K562 (cell line): ENCODE data around the gene PHETA2. TPM values are rescaled to one million over a fixed set of nuclear protein-coding genes. Genes with fewer than 3 reads are reported as not detected.
A peak's percentile ranks its signal among the peaks of the same experiment; 100 is the strongest.

Experiments
- CREBBP ChIP-seq: IDR thresholded peaks from one replicate; pipeline ENCODE4 v1.6.1; 2012; ENCODE audit warnings: low read depth, mild to moderate bottlenecking, control low read depth, inconsistent platforms, low read length
- DIDO1 ChIP-seq: fragments of 450-650 bp; IDR thresholded peaks from 2 replicates; pipeline ENCODE4 v1.6.1; 2016; ENCODE audit warnings: low read depth, missing biosample characterization, missing genetic modification characterization
- FOXJ3 ChIP-seq: sonication (generic); formaldehyde crosslinking; IDR thresholded peaks from 2 replicates; pipeline ENCODE4 v1.4.0; 2020; ENCODE audit warnings: mild to moderate bottlenecking, missing genetic modification reagents
- MXI1 ChIP-seq: IDR thresholded peaks from 2 replicates; pipeline ENCODE4 v1.6.1; 2011; ENCODE audit warnings: low read depth, mild to moderate bottlenecking, improper control_type of control experiment, low read length
- NCOA1 ChIP-seq: fragments of 450-650 bp; IDR thresholded peaks from 2 replicates; pipeline ENCODE4 v1.6.1; 2016; ENCODE audit warnings: low read depth
- NFIC ChIP-seq: fragments of 450-650 bp; IDR thresholded peaks from 2 replicates; pipeline ENCODE4 v1.6.1; 2017; ENCODE audit warnings: mild to moderate bottlenecking, inconsistent platforms
- NR3C1 ChIP-seq: sonication (generic); formaldehyde crosslinking; IDR thresholded peaks from 2 replicates; pipeline ENCODE4 v1.8.1; 2022; ENCODE audit warnings: missing genetic modification reagents
- SIX5 ChIP-seq, 2 experiments: IDR thresholded peaks; 2 replicates each; pipeline ENCODE4 v1.6.1; 2011; ENCODE audit warnings: low read length in 2 of 2, borderline replicate concordance in 1 of 2, low read depth in 1 of 2, mild to moderate bottlenecking in 1 of 2, moderate library complexity in 1 of 2; ENCODE audit not compliant: insufficient read depth in 1 of 2
- SPI1 ChIP-seq: IDR thresholded peaks from 2 replicates; pipeline ENCODE4 v1.6.1; 2011; ENCODE audit warnings: low read depth, low read length, control low read depth, borderline replicate concordance
- TFAM ChIP-seq: fragments of 250-450 bp; sonication (Bioruptor Pico); conservative IDR thresholded peaks from 2 replicates; pipeline ENCODE4 v1.5.0; 2021; ENCODE audit warnings: mild to moderate bottlenecking, moderate library complexity
- ZFP1 ChIP-seq: fragments of 450-650 bp; formaldehyde crosslinking; IDR thresholded peaks from 2 replicates; pipeline ENCODE4 v1.4.0; 2020; ENCODE audit warnings: mild to moderate bottlenecking, mixed read lengths
- ZNF224 ChIP-seq: sonication (generic); formaldehyde crosslinking; IDR thresholded peaks from 2 replicates; pipeline ENCODE4 v1.8.0; 2022; ENCODE audit warnings: mild to moderate bottlenecking, missing genetic modification reagents
- ZNF311 ChIP-seq: fragments of 250-450 bp; sonication (Bioruptor Pico); IDR thresholded peaks from 2 replicates; pipeline ENCODE4 v1.4.0; 2020; ENCODE audit warnings: mild to moderate bottlenecking, moderate library complexity
- ZNF696 ChIP-seq: fragments of 250-450 bp; sonication (Bioruptor Pico); conservative IDR thresholded peaks from 2 replicates; pipeline ENCODE4 v1.4.0; 2020; ENCODE audit warnings: mild to moderate bottlenecking, moderate library complexity
- polyA plus RNA-seq, 8 experiments: library from polyadenylated mRNA; depleted of rRNA in 4 of 8; stranded (reverse) in 5 of 8; unstranded in 3 of 8; fragments of >200 nt; fragmentation: Nextera tagmentation in 2 of 8; fragmentation: Illumina TruSeq in 1 of 8; extraction: Ambion mirVana in 2 of 8; extraction: Trizol in 1 of 8; gene quantifications; 2 replicates each; pipeline versions ENCODE4 v1.2.1 to v1.2.3, GENCODE V29; 2011 to 2014; ENCODE audit warnings: inconsistent platforms in 1 of 8, missing spikeins in 1 of 8
- total RNA-seq, 7 experiments: library from RNA; depleted of rRNA in 6 of 7; stranded (reverse); fragments of >200 nt in 6 of 7; fragmentation: Illumina TruSeq in 2 of 7; extraction: Trizol in 2 of 7; gene quantifications; 2 replicates each; pipeline versions ENCODE4 v1.2.1 to v1.2.3, GENCODE V29; 2011 to 2021; ENCODE audit warnings: low replicate concordance in 1 of 7
- TF ChIP-seq, protein P1 (sequence below): fragments of 450-650 bp; IDR thresholded peaks from 2 replicates; pipeline ENCODE4 v1.6.1; 2016; ENCODE audit warnings: missing biosample characterization, missing genetic modification characterization
- TF ChIP-seq, protein P2 (sequence below): fragments of 200-800 bp; sonication (Bioruptor generic); IDR thresholded peaks from 2 replicates; pipeline ENCODE4 v1.6.1; 2016; ENCODE audit warnings: missing genetic modification characterization, missing compliant biosample characterization
- TF ChIP-seq, protein P3 (sequence below), 2 experiments: fragments of 450-650 bp in 1 of 2; sonication (generic) in 1 of 2; formaldehyde crosslinking; conservative IDR thresholded peaks; 2 replicates each; pipeline versions ENCODE4 v1.4.0 to v1.8.1; 2020 to 2022; ENCODE audit warnings: mild to moderate bottlenecking in 1 of 2, missing genetic modification reagents in 1 of 2
- TF ChIP-seq, protein P4 (sequence below): fragments of 450-650 bp; IDR thresholded peaks from 2 replicates; pipeline ENCODE4 v1.6.1; 2016; ENCODE audit warnings: mild to moderate bottlenecking

PHETA2 gene
- total and polyA plus RNA-seq, 9 of the 15 experiments (the other 6 are each of a cell fraction or from before 2014, with no cell fraction given), result 0.07 to 0.22 (median 0.08) TPM; not detected in 5

DNA sequence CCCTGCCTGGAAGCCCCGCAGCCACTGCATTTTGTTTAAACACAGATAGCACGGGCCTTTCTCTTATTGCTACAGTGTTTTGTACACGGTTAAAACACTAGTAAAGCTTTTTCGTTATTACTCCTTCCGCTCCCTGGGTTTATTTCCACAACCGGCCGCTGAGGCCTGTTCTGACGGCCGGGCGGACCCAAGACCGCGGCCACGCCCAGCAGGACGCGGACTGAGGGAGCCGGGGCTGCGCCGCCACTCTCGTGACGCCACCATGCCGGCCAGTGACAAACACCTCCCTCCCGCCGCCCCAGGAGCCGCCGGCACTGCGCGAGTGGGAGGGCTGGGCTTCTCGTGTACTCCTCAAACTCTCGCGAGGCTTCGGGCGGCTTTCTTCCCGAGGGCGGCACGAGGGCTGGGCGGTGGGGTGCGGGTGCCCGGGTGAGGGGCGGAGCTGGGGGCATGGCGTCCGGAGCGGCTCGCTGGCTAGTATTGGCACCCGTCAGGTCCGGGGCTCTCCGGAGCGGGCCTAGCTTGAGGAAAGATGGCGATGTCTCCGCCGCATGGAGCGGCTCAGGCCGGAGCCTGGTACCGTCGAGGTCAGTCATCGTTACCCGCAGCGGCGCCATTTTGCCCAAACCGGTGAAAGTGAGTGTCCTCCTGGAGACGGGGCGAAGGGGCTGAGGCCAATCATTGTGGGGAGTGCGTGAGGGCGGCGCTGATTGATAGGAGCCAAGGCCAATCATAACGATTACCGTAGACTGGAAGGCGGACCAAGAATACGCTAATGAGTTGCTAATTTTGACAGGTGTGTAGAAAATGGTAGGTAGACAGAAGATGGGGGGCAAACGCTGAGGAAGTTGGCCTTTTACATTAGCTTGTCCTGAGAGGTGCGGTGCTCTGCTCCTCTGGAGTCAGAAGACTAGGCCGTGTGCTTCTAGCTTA, 5.5 kb downstream of the PHETA2 start, which contains the start of gene SMDT1 (continued):
- no peak for TF ChIP-seq NR3C1 (CRISPR knock-in tag)
- peak; percentile 48; the same call in 1 of the 2 replicates for TF ChIP-seq NFIC
- no peak for TF ChIP-seq NCOA1
- TF ChIP-seq DIDO1 (tag), result 0 out of 2 replicates have a peak, but pooled peaks have one; percentile 49
- TF ChIP-seq, protein P1, sequence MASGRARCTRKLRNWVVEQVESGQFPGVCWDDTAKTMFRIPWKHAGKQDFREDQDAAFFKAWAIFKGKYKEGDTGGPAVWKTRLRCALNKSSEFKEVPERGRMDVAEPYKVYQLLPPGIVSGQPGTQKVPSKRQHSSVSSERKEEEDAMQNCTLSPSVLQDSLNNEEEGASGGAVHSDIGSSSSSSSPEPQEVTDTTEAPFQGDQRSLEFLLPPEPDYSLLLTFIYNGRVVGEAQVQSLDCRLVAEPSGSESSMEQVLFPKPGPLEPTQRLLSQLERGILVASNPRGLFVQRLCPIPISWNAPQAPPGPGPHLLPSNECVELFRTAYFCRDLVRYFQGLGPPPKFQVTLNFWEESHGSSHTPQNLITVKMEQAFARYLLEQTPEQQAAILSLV, result peak; percentile 76
- TF ChIP-seq ZFP1 (CRISPR knock-in tag), result no peak
- TF ChIP-seq, protein P2, sequence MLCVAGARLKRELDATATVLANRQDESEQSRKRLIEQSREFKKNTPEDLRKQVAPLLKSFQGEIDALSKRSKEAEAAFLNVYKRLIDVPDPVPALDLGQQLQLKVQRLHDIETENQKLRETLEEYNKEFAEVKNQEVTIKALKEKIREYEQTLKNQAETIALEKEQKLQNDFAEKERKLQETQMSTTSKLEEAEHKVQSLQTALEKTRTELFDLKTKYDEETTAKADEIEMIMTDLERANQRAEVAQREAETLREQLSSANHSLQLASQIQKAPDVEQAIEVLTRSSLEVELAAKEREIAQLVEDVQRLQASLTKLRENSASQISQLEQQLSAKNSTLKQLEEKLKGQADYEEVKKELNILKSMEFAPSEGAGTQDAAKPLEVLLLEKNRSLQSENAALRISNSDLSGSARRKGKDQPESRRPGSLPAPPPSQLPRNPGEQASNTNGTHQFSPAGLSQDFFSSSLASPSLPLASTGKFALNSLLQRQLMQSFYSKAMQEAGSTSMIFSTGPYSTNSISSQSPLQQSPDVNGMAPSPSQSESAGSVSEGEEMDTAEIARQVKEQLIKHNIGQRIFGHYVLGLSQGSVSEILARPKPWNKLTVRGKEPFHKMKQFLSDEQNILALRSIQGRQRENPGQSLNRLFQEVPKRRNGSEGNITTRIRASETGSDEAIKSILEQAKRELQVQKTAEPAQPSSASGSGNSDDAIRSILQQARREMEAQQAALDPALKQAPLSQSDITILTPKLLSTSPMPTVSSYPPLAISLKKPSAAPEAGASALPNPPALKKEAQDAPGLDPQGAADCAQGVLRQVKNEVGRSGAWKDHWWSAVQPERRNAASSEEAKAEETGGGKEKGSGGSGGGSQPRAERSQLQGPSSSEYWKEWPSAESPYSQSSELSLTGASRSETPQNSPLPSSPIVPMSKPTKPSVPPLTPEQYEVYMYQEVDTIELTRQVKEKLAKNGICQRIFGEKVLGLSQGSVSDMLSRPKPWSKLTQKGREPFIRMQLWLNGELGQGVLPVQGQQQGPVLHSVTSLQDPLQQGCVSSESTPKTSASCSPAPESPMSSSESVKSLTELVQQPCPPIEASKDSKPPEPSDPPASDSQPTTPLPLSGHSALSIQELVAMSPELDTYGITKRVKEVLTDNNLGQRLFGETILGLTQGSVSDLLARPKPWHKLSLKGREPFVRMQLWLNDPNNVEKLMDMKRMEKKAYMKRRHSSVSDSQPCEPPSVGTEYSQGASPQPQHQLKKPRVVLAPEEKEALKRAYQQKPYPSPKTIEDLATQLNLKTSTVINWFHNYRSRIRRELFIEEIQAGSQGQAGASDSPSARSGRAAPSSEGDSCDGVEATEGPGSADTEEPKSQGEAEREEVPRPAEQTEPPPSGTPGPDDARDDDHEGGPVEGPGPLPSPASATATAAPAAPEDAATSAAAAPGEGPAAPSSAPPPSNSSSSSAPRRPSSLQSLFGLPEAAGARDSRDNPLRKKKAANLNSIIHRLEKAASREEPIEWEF (CRISPR knock-in tag), result peak; percentile 84
- TF ChIP-seq, protein P3, sequence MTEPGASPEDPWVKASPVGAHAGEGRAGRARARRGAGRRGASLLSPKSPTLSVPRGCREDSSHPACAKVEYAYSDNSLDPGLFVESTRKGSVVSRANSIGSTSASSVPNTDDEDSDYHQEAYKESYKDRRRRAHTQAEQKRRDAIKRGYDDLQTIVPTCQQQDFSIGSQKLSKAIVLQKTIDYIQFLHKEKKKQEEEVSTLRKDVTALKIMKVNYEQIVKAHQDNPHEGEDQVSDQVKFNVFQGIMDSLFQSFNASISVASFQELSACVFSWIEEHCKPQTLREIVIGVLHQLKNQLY (CRISPR knock-in tag; conservative IDR thresholded peaks at IDR 0.05), result no peak
- TF ChIP-seq TFAM, result no peak
- no peak for TF ChIP-seq ZNF696 (CRISPR knock-in tag)
- no peak for TF ChIP-seq CREBBP
- no peak; the same call in 1 of the 2 replicates for TF ChIP-seq MXI1
- no peak for TF ChIP-seq SIX5 (IDR thresholded peaks at IDR 0.05; ENCODE audit: borderline replicate concordance in 1 of 2, insufficient read depth in 1 of 2, low read depth in 1 of 2, low read length in 2 of 2)
- TF ChIP-seq ZNF224 (CRISPR knock-in tag), result no peak
- TF ChIP-seq FOXJ3, result no peak
- TF ChIP-seq, protein P4, sequence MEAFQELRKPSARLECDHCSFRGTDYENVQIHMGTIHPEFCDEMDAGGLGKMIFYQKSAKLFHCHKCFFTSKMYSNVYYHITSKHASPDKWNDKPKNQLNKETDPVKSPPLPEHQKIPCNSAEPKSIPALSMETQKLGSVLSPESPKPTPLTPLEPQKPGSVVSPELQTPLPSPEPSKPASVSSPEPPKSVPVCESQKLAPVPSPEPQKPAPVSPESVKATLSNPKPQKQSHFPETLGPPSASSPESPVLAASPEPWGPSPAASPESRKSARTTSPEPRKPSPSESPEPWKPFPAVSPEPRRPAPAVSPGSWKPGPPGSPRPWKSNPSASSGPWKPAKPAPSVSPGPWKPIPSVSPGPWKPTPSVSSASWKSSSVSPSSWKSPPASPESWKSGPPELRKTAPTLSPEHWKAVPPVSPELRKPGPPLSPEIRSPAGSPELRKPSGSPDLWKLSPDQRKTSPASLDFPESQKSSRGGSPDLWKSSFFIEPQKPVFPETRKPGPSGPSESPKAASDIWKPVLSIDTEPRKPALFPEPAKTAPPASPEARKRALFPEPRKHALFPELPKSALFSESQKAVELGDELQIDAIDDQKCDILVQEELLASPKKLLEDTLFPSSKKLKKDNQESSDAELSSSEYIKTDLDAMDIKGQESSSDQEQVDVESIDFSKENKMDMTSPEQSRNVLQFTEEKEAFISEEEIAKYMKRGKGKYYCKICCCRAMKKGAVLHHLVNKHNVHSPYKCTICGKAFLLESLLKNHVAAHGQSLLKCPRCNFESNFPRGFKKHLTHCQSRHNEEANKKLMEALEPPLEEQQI, result no peak
- no peak for TF ChIP-seq ZNF311 (CRISPR knock-in tag)
- no peak for TF ChIP-seq SPI1
